GM18511 (cell line): ENCODE data around the gene YEATS4.
A peak's percentile ranks its signal among the peaks of the same experiment; 100 is the strongest.

Experiments used
- ATAC-seq: cut with Tn5 transposase; IDR thresholded peaks from one replicate; pipeline ENCODE4 v1.9.1; 2021; ENCODE audit warnings: mild to moderate bottlenecking, moderate library complexity; ENCODE audit not compliant: unreplicated experiment

Gene YEATS4

DNA sequence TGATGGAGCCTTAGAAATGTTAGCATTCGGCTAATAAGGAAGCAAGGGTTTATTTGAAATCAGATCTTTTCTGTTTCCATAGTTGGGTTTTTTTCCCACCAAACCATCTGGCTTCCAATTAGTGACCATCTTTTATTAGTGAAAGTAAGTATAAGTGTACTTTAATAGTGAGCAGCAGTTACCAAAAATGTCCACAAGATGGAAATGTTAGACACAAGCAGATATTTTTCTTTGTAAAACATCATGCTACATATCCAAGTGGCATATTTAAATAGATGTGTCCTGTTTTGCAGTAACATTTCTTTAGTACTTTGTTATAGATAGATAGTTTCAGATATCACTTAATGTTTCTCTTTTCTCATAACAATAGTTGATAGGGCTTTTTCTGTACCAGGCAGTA is 28.8 kb downstream of the YEATS4 start:
- ATAC-seq, result peak; percentile 53

DNA sequence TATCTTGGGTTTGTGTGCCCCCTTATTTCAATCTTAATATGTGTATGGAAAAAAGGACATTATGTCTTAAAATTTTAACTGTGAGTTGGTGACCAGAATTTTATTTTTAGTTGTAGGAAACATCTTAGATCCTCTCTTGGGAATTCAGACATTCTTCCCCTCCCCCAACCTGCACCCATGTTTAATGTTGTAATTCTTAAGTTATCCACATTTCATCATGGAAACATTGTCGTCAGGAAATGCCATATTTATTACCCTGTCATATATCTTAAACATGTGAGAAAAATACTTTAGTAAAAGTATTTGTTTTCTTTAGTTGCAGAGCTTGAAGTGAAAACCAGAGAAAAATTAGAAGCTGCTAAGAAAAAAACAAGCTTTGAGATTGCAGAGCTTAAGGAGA is 30.3 kb downstream of the YEATS4 start:
- no peak for ATAC-seq

- peak; percentile 86 for ATAC-seq
Observed at GRCh38 chr12:69392179-69392928, 32.8 kb downstream of the YEATS4 start.

GRCh38 chr12:69396041-69396440 is 36.5 kb downstream of the YEATS4 start:
- ATAC-seq, result no peak

DNA sequence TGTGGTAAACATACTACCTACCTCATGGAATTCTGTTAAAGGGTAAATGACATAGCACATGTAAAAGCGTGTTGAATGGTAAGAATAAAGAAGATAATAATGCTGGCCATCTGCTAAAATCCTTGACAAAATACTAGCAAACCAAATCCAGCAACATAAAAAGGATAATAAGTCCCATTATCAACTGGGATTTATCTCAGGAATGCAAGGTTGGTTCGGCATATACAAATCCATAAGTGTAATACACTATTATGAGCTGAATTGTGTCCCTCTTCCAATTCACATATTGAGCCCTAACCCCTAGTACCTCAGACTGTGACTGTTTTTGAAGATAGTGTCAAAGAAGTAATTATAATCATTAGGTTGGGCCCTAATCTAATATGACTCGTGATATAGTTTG is 37.4 kb downstream of the YEATS4 start:
- no peak for ATAC-seq

- ATAC-seq, result no peak
Observed at GRCh38 chr12:69397978-69398377, 38.4 kb downstream of the YEATS4 start.

- ATAC-seq, result no peak
Observed at GRCh38 chr12:69401940-69402339, 42.4 kb downstream of the YEATS4 start.

DNA sequence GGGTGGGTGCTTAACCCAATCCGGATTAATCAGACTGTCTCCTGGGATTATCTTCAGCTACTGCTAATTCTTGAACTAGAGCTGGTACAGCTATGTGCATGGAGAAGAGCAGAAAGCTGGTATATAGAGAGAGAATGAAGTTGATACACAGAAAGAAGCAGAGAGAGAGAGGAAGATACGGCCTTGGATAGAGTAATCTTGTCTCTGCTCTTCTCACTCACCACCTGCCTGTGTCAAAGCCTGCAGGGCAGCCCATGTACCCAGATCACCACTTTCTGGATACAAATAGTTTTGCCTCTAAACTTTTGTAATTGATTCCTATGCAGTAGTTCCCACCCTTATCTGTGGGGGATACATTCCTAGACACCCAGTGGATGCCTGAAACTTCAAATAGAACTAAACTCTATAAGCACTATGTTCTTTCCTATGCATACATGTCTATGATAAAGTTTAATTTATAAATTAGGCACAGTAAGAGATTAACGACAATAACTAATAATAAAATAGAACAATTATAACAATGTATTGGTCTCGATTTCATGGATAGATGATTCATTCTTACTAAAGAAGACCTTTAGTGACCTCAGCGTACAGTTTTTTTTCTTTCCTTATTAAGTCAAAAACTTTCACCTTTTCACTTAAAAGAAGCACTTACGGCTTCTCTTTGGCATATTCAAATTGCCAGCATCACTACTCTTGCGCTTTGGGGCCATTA is 45.5 kb downstream of the YEATS4 start:
- no peak for ATAC-seq

- ATAC-seq, result no peak
Observed at GRCh38 chr12:69405566-69405865, 46.0 kb downstream of the YEATS4 start.

- no peak for ATAC-seq
Observed at GRCh38 chr12:69406217-69406616, 46.7 kb downstream of the YEATS4 start.

GRCh38 chr12:69410571-69410970 is 51.0 kb downstream of the YEATS4 start:
- ATAC-seq, result no peak

DNA sequence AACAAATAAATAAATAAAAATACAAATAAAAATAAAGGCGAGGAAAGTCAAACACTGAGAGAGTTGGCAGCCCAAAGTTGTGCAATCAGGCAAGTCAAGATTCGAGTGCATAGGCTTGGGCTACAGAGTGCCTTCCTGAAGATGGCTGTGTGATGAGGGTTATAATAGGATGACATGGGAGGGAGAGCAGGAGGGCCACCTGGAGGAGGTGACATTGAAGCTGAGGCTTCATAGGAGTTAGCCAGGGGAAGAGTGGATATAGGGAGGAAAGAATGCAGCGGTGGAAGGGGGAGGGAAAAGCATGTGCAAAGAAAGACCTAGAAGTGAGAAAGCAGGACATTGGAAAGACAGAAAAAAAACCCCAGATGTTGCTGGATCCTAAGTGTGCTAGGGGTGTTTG is 53.1 kb downstream of the YEATS4 start:
- no peak for ATAC-seq

DNA sequence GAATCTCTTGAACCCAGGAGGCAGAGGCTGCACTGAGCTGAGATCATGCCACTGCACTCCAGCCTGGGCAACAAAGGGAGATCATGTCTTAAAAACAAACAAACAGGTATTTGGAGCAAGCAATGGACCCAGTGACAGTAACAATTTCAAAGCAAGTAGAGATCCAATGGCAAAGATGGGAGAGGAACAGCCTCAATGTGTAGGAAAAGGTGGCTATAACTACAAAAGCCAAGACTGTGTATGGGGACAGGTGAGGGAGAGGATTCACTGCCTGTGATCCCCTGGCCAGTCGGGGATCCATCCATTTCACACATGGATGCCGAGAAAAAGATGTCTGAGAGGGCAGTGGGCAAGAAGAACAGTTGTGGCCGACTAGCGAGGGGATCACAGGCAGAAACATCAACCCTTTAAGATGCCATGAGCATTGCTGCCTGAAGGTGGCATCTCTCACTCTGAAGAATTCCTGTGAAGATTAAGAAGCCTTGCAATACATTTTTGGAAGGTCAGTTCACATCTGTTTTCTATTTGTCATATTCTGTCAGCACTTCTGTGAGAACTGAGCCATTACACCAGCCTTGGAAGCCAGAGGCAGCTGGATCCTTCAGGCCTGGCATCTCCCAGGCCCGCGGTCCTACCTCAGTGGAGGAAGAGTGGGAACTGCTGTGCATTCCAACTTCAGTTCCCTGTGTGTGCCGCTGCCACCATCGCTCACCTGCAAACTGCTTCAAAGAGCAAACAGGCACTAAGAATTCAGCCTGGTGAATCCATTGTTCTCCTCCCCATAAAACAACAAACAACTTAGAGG is 56.1 kb downstream of the YEATS4 start:
- no peak for ATAC-seq

GRCh38 chr12:69417231-69417630 is 57.7 kb downstream of the YEATS4 start:
- ATAC-seq, result no peak

GRCh38 chr12:69417741-69418167 is 58.2 kb downstream of the YEATS4 start:
- no peak for ATAC-seq

GRCh38 chr12:69419701-69420100 is 60.2 kb downstream of the YEATS4 start:
- no peak for ATAC-seq

DNA sequence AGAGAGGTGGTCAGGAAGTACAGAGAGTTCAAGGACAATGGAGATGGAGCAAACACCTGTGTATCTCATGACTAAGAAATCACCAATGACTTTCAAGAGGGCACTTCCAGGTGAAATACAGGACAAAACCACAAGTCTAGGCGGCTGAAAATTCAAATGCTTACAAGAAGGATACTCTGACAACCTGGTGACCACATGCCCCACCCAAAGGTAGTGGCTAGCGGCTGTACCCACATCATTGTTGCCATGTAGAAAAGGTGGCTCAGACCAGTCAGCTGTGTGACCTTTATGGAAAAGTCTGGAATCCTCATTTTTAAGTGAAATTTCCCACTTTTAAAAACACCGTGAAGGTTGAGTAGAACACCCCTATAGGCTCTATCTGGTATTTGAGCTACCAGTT is 62.0 kb downstream of the YEATS4 start:
- no peak for ATAC-seq

- no peak for ATAC-seq
Observed at GRCh38 chr12:69423037-69423905, 63.7 kb downstream of the YEATS4 start.

DNA sequence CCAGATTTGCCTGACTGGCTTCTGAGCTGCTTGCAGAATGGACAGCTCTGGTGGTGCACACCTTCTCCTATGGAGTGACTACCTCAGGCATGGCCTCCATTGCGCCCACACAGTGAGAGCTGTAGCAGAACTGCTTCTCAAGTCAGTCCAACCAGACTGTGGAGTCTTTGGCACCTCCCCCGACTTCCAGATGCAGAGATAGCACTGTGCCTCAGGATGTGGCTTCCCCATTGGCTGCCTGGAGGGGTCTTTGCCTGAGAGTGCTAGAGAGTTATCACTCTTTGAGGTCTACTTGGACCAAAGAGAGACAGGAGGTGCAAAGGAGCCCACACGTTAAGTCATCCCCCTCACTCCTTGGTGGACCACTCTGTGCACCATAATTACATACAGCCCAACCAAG is 65.9 kb downstream of the YEATS4 start:
- ATAC-seq, result no peak

DNA sequence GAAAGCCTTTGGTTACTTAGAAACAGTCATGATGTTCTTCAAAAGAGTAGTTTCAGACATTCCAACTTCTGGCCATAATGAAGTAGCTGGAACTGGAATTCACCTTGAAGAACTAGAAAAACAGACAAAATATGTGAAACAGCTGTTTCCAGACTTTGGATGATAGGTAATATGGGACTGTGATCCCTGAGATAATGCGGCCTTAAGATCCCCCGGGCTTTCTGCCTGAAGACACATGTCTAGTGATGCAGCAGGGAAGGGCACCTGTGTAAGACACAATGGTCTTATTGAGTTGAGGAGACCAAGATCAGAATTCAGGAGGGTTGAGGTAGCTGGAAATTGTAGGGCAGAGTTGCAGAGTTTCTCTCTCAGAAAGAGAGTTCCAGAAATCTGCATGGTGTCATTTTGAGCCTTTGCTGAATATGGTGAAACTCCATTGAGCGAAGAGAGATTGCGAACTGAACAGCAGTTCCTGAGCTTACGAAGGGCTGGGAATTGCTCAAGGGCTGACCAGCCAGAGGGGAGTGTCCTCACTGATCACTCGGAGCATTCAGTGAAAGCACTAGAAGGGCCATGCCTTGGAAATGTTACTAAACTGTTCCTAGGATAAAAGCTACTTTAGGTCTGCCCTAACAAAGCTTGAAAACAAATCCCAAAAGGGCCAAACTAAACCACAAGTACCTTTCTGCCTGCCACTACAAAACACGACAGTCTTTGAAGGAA is 69.0 kb downstream of the YEATS4 start:
- ATAC-seq, result no peak
